ENCODE measurements around the gene VSX2.

- TF ChIP-seq, protein P1, sequence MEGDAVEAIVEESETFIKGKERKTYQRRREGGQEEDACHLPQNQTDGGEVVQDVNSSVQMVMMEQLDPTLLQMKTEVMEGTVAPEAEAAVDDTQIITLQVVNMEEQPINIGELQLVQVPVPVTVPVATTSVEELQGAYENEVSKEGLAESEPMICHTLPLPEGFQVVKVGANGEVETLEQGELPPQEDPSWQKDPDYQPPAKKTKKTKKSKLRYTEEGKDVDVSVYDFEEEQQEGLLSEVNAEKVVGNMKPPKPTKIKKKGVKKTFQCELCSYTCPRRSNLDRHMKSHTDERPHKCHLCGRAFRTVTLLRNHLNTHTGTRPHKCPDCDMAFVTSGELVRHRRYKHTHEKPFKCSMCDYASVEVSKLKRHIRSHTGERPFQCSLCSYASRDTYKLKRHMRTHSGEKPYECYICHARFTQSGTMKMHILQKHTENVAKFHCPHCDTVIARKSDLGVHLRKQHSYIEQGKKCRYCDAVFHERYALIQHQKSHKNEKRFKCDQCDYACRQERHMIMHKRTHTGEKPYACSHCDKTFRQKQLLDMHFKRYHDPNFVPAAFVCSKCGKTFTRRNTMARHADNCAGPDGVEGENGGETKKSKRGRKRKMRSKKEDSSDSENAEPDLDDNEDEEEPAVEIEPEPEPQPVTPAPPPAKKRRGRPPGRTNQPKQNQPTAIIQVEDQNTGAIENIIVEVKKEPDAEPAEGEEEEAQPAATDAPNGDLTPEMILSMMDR (IDR thresholded peaks at IDR 0.05; ENCODE audit: poor library complexity), result no peak
- no peak for TF ChIP-seq EZH2 (IDR thresholded peaks at IDR 0.05; ENCODE audit: borderline replicate concordance)
These were observed 7.5 kb upstream of the VSX2 start for GRCh38 chr14:74231784-74232183.
